Endothelial cell of umbilical vein (primary cell): Measurements from ENCODE around the gene CPNE1. TPM values are rescaled to one million over a fixed set of nuclear protein-coding genes. Genes with fewer than 3 reads are reported as not detected.

Source experiments
- BruUV-seq: library from RNA; stranded (reverse); fragments of 400-500 nt; replicated peaks from 2 replicates; lab custom pipeline; 2021; lab: Mats Ljungman, UMichigan
- CTCF ChIA-PET: fragments of 300-600, 350-600 bp; sonication (Branson Sonifier 250); formaldehyde crosslinking; loops from one replicate; lab custom pipeline; 2021; ENCODE audit warnings: antibody characterized with exemption, inconsistent platforms; lab: Charles Lee
- POLR2A ChIA-PET: fragments of 300-600, 350-600 bp; sonication (Branson Sonifier 250); formaldehyde crosslinking; loops from one replicate; lab custom pipeline; 2021; ENCODE audit warnings: antibody characterized with exemption, inconsistent platforms; lab: Charles Lee
- DNase-seq: peaks from one replicate; pipeline ENCODE4 v3.0.0-alpha.2; 2011; ENCODE audit warnings: low read depth, low spot score
- FAIRE-seq: peaks from 2 replicates; lab custom pipeline; 2011; peaks lifted over from hg19 to GRCh38; lab: Jason Lieb, UNC
- H2AFZ ChIP-seq: 2 replicates; pipeline ENCODE4 v1.6.0; 2012; ENCODE audit warnings: low read depth, low read length, control low read depth, inconsistent platforms
- H3K27ac ChIP-seq: 2 replicates; pipeline ENCODE4 v1.5.1; 2011; ENCODE audit warnings: low read depth, mild to moderate bottlenecking, control low read depth, low read length, moderate library complexity; ENCODE audit not compliant: insufficient read depth
- H3K27me3 ChIP-seq, 2 experiments: 2 replicates each; pipeline versions ENCODE4 v1.6.0 to v1.6.1; 2011; ENCODE audit warnings: low read length in 2 of 2, mixed read lengths in 1 of 2; ENCODE audit not compliant: control insufficient read depth in 2 of 2, insufficient read depth in 2 of 2
- H3K36me3 ChIP-seq, 2 experiments: 2 replicates in 1 of 2; 3 replicates in 1 of 2; pipeline ENCODE4 v1.5.1; 2011; ENCODE audit warnings: low read length in 2 of 2, mild to moderate bottlenecking in 1 of 2, moderate library complexity in 1 of 2; ENCODE audit not compliant: control insufficient read depth in 2 of 2, insufficient read depth in 2 of 2; ENCODE audit errors: extremely low read depth in 1 of 2
- H3K4me1 ChIP-seq: 3 replicates; pipeline ENCODE4 v1.5.1; 2011; ENCODE audit warnings: mild to moderate bottlenecking, low read length; ENCODE audit not compliant: control insufficient read depth, insufficient read depth; ENCODE audit errors: extremely low read depth
- H3K4me2 ChIP-seq: 2 replicates; pipeline ENCODE4 v1.6.1; 2011; ENCODE audit warnings: low read length, control low read depth, mixed read lengths; ENCODE audit not compliant: insufficient read depth
- H3K4me3 ChIP-seq, 3 experiments: fragments of 200-600 bp in 1 of 3; sonication (generic), shearing (Covaris generic) in 1 of 3; replicated peaks in 1 of 3; 2 replicates each; pipeline ENCODE4 v1.5.1; 2011 to 2016; ENCODE audit warnings: control low read depth in 3 of 3, low read length in 3 of 3, mild to moderate bottlenecking in 2 of 3, inconsistent platforms in 1 of 3, low read depth in 1 of 3, moderate library complexity in 1 of 3; ENCODE audit not compliant: insufficient read depth in 1 of 3
- H3K79me2 ChIP-seq: 2 replicates; pipeline ENCODE4 v1.6.0; 2012; ENCODE audit warnings: low read length, inconsistent platforms; ENCODE audit not compliant: control insufficient read depth, insufficient read depth
- H3K9ac ChIP-seq: replicated peaks from 2 replicates; pipeline ENCODE3; 2011; ENCODE audit warnings: low read length, control low read depth; ENCODE audit not compliant: insufficient read depth; ENCODE audit errors: extremely low read depth
- H3K9me1 ChIP-seq: replicated peaks from 3 replicates; pipeline ENCODE4 v1.6.0; 2011; ENCODE audit warnings: mild to moderate bottlenecking, low read length; ENCODE audit not compliant: control insufficient read depth, insufficient read depth; ENCODE audit errors: extremely low read depth
- H3K9me3 ChIP-seq: replicated peaks from 2 replicates; pipeline ENCODE4 v1.5.1; 2012; ENCODE audit warnings: low read length, inconsistent platforms; ENCODE audit not compliant: control insufficient read depth, insufficient read depth
- H4K20me1 ChIP-seq: replicated peaks from 2 replicates; pipeline ENCODE3; 2011; ENCODE audit warnings: mild to moderate bottlenecking, low read length; ENCODE audit not compliant: control insufficient read depth, insufficient read depth; ENCODE audit errors: extremely low read depth
- CTCF ChIP-seq, 2 donors: IDR thresholded peaks; 1 replicate in 1 of 2; 2 replicates in 1 of 2; pipeline ENCODE4 v1.5.1; 2011; ENCODE audit warnings: low read length in 2 of 2, mild to moderate bottlenecking in 2 of 2, moderate library complexity in 2 of 2, control low read depth in 1 of 2, inconsistent platforms in 1 of 2, low read depth in 1 of 2; ENCODE audit not compliant: insufficient read depth in 1 of 2; ENCODE audit errors: extremely low read depth in 1 of 2
- EZH2 ChIP-seq: IDR thresholded peaks from 2 replicates; pipeline ENCODE4 v1.6.1; 2012; ENCODE audit warnings: borderline replicate concordance, low read depth, mild to moderate bottlenecking, moderate library complexity, low read length, inconsistent platforms; ENCODE audit not compliant: severe bottlenecking
- FOS ChIP-seq: IDR thresholded peaks from 2 replicates; pipeline ENCODE4 v1.6.1; 2011; ENCODE audit warnings: mild to moderate bottlenecking, low read length, moderate library complexity, borderline replicate concordance; ENCODE audit not compliant: insufficient read depth
- GATA2 ChIP-seq: IDR thresholded peaks from 2 replicates; pipeline ENCODE4 v1.7.0; 2011; ENCODE audit warnings: low read depth, mild to moderate bottlenecking, moderate library complexity, mixed read lengths, low read length; ENCODE audit not compliant: insufficient read length, insufficient read depth
- JUN ChIP-seq: IDR thresholded peaks from 2 replicates; pipeline ENCODE4 v1.6.1; 2011; ENCODE audit warnings: borderline replicate concordance, low read depth; ENCODE audit not compliant: insufficient read length, insufficient read depth
- MYC ChIP-seq: IDR thresholded peaks from one replicate; pipeline ENCODE4 v1.6.1; 2011; ENCODE audit warnings: mild to moderate bottlenecking, low read depth, low read length
- POLR2A ChIP-seq: IDR thresholded peaks from 2 replicates; pipeline ENCODE4 v1.6.1; 2012; ENCODE audit warnings: low read depth, mild to moderate bottlenecking, control low read depth, low read length
- POLR2AphosphoS5 ChIP-seq: IDR thresholded peaks from 2 replicates; pipeline ENCODE4 v1.6.1; 2012; ENCODE audit warnings: low read depth, mild to moderate bottlenecking, control low read depth, low read length, moderate library complexity; ENCODE audit not compliant: insufficient read depth
- dilution Hi-C: fragments of 300-500 bp; cut with MboI; formaldehyde crosslinking; loops from one replicate; pipeline ENCODE4 v1.15.0; 2019; ENCODE audit warnings: low sequenced_read_pairs; ENCODE audit not compliant: extremely low pct_ligation_motif_present
- intact Hi-C: fragments of 100-400 bp; cut with micrococcal nuclease; formaldehyde crosslinking; loops from one replicate; pipeline ENCODE4 v1.10.0; 2022
- polyA plus RNA-seq, 4 experiments: library from polyadenylated mRNA; depleted of rRNA in 3 of 4; stranded (reverse) in 3 of 4; unstranded in 1 of 4; fragments of >200 nt; gene quantifications; 2 replicates each; pipeline versions ENCODE4 v1.2.1 to v1.2.3, GENCODE V29; 2011 to 2012; ENCODE audit warnings: missing spikeins in 1 of 4
- total RNA-seq: library from RNA; stranded (reverse); gene quantifications from 2 replicates; pipeline ENCODE4 v1.2.3, GENCODE V29; 2021
- TF ChIP-seq, protein P1 (sequence below): IDR thresholded peaks from 2 replicates; pipeline ENCODE4 v1.6.1; 2011; ENCODE audit not compliant: insufficient read depth, insufficient read length

The CPNE1 gene
- total and polyA plus RNA-seq, 2 donors (not counting 3 experiments of a cell fraction or from before 2014, with no cell fraction given) = 244 to 316 TPM

DNA sequence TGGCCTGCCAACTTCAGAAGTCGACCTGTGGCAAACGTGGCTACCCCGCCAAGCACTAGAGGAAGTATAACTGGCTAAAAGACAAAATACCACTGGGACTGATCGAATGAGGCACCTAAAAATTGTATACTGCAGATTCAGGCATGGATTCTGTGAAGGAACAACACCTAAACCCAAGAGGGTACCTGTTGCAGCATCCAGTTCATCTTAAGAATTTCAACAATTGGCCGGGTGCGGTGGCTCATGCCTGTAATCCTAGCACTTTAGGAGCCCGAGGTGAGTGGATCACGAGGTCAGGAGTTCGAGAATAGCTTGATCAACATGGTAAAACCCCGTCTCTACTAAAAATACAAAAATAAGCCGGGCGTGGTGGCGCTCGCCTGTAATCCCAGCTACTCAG lies 76.3 kb downstream of the CPNE1 start:
- Histone ChIP-seq H3K4me2 (no peak overlapping the region), H2AFZ (no peak overlapping the region), H3K9me1 (no peaks in the 10 kb centered on the region), H4K20me1 (no peaks in the 10 kb centered on the region), H3K9ac (no peak overlapping the region), H3K79me2 (no peaks in the 10 kb centered on the region), H3K4me1 (no peaks in the 10 kb centered on the region), H3K27me3 (no peaks in the 10 kb centered on the region), H3K4me3 (no peak overlapping the region), H3K9me3 (no peaks in the 10 kb centered on the region), H3K27ac (no peak overlapping the region), H3K36me3 (no peaks in the 10 kb centered on the region)
- FAIRE-seq (no peak), DNase-seq (no peak)
- CTCF ChIA-PET = interaction anchor here (0.7 to 1.6 kb wide), 2 partner anchors 10 to 114 kb away, joined by 3 to 4 read pairs; no protein-coding TSS in a partner anchor
- dilution Hi-C loops (no loop called here), intact Hi-C loops (no loop called here)
- POLR2A ChIA-PET = no interaction called here
- BruUV-seq = no TSS peak
- TF ChIP-seq POLR2AphosphoS5 = no peak
- TF ChIP-seq JUN = no peak
- TF ChIP-seq EZH2 = no peak
- no peak for TF ChIP-seq FOS
- no peak for TF ChIP-seq GATA2
- TF ChIP-seq CTCF (IDR thresholded peaks at IDR 0.05; ENCODE audit: extremely low read depth in 1 of 2, insufficient read depth in 1 of 2, low read depth in 1 of 2, low read length in 2 of 2) = no peak
- TF ChIP-seq, protein P1, sequence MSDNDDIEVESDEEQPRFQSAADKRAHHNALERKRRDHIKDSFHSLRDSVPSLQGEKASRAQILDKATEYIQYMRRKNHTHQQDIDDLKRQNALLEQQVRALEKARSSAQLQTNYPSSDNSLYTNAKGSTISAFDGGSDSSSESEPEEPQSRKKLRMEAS = no peak
- no peak for TF ChIP-seq POLR2A
- TF ChIP-seq MYC = no peak
